Breast epithelium (tissue), 3 donors: ENCODE results near the gene LUC7L3.

Experiments used
- CTCF ChIP-seq, 3 donors: fragments of 450-650 bp; IDR thresholded peaks; one replicate each; pipeline ENCODE4 v1.5.1; 2016 to 2017; ENCODE audit warnings: antibody characterized with exemption in 3 of 3, mild to moderate bottlenecking in 3 of 3, moderate library complexity in 3 of 3
- POLR2A ChIP-seq: fragments of 450-650 bp; IDR thresholded peaks from one replicate; pipeline ENCODE4 v1.6.1; 2016; ENCODE audit warnings: antibody characterized with exemption, mild to moderate bottlenecking, moderate library complexity
- POLR2AphosphoS5 ChIP-seq, 3 donors: sonication (generic); formaldehyde crosslinking; IDR thresholded peaks; one replicate each; pipeline ENCODE4 v1.6.1; 2017; ENCODE audit warnings: antibody characterized with exemption in 3 of 3

- no peak for TF ChIP-seq CTCF (IDR thresholded peaks at IDR 0.05)
- TF ChIP-seq POLR2AphosphoS5 (IDR thresholded peaks at IDR 0.05), result no peak
- no peak for TF ChIP-seq POLR2A
Observed at GRCh38 chr17:50770346-50770745, 50.9 kb downstream of the LUC7L3 start.
